Measurements from ENCODE around the gene ANAPC1. TPM values are rescaled to one million over a fixed set of nuclear protein-coding genes. Genes with fewer than 3 reads are reported as not detected.
A peak's percentile ranks its signal among the peaks of the same experiment; 100 is the strongest.
"Not testable (repeated sequence)": the region's sequence is repeated elsewhere in the genome, so short reads cannot be mapped to it uniquely, and the experiment has no call there.

The ANAPC1 gene
- total and polyA plus RNA-seq, 8 donors = 4.9 to 200 (median 64.7) TPM

GRCh38 chr2:111912547-111912946, 28.6 kb upstream of the ANAPC1 start:
- Histone ChIP-seq H3K4me1 (peaks cover 9 to 41% (median 24%) of the 10 kb centered on the region in 4 donors), H3K27ac (no peak overlapping the region), H3K36me3 (peaks cover 0 to 7% (median 2%) of the 10 kb centered on the region in 4 donors), H3K9me3 (no peaks in the 10 kb centered on the region), H3K4me3 (no peak overlapping the region), H3K27me3 (no peaks in the 10 kb centered on the region)
- 59 to 82% (median 77%) methylated on average over 2 of the region's 2 CpGs for WGBS, 5 donors
- DNase-seq = no peak
- intact Hi-C loops (cut with DNase I; ENCODE audit: low total_unique reads) = no loop called here
- TF ChIP-seq, protein P1, sequence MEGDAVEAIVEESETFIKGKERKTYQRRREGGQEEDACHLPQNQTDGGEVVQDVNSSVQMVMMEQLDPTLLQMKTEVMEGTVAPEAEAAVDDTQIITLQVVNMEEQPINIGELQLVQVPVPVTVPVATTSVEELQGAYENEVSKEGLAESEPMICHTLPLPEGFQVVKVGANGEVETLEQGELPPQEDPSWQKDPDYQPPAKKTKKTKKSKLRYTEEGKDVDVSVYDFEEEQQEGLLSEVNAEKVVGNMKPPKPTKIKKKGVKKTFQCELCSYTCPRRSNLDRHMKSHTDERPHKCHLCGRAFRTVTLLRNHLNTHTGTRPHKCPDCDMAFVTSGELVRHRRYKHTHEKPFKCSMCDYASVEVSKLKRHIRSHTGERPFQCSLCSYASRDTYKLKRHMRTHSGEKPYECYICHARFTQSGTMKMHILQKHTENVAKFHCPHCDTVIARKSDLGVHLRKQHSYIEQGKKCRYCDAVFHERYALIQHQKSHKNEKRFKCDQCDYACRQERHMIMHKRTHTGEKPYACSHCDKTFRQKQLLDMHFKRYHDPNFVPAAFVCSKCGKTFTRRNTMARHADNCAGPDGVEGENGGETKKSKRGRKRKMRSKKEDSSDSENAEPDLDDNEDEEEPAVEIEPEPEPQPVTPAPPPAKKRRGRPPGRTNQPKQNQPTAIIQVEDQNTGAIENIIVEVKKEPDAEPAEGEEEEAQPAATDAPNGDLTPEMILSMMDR (IDR thresholded peaks at IDR 0.05) = no peak
- no peak for TF ChIP-seq POLR2AphosphoS5 (IDR thresholded peaks at IDR 0.05)
- TF ChIP-seq POLR2A (IDR thresholded peaks at IDR 0.05) = no peak
- TF ChIP-seq EP300 (IDR thresholded peaks at IDR 0.05) = no peak

DNA sequence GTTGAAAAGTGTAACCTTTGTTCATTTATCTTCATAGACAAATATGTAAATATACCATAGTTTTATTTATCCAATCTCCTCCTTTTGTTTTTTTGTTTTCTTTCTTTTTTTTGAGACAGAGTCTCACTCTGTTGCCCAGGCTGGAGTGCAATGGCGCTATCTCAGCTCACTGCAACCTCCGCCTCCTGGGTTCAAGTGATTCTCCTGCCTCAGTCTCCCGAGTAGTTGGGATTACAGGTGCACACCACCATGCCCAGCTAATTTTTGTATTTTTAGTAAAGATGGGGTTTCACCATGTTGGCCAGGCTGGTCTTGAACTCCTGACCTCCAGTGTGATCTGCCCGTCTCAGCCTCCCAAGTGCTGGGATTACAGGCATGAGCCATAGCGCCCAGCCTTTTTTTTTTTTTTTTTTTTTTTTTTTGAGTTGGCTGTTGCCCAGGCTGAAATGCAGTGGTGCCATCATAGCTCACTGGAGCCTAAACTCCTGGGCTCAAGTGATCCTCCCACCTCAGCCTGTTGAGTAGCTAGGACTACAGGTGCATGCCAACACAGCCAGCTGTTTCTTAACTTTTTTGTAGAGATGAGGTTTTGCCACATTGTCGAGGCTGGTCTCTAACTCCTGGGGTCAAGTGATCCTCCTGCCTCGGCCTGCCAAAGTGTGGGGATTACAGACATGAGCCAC, 27.4 kb upstream of the ANAPC1 start:
- H3K27me3 ChIP-seq; intact Hi-C loops (cut with DNase I; ENCODE audit: low total_unique reads); H3K36me3 ChIP-seq; DNase-seq; H3K4me3 ChIP-seq; H3K9me3 ChIP-seq: not testable (repeated sequence)
- 69 to 86% (median 78%) methylated on average over 7 of the region's 7 CpGs for WGBS, 5 donors
- Histone ChIP-seq H3K27ac (peak overlapping the region; percentile 24 to 66 (median 50)), H3K4me1 (peaks cover 9 to 52% (median 34%) of the 10 kb centered on the region in 4 donors)

DNA sequence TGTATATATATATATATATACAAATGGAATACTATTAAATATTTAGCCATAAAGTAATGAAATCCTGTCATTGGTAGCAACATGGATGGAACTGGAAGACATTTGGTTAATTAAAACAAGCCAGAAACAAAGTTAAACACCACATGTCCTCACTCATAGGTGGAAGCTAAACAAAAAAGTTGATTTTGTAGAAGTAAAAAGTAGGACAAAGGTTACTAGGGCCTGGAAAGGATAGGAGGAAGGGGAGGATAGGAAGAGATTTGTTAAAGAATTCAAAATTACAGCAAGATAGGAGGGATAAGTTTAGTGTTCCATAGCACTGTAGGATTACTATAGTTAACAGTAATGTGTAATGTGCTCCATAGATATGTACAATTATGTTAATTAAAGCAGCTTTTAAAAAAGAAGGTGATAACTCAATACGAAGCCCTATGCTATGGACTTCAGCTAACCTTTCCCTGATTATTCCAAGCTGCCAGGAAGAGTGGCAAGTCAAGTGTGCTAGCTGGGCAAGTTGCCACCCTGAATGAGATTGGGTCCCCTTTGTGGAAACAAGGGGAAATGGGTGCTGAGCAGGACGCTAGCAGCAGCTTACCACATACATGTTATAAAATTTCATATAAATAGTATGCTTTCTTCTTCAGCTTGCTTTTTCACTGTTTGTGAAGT, 26.8 kb upstream of the ANAPC1 start:
- peak overlapping the region; percentile 24 to 72 (median 55) for H3K27ac ChIP-seq

DNA sequence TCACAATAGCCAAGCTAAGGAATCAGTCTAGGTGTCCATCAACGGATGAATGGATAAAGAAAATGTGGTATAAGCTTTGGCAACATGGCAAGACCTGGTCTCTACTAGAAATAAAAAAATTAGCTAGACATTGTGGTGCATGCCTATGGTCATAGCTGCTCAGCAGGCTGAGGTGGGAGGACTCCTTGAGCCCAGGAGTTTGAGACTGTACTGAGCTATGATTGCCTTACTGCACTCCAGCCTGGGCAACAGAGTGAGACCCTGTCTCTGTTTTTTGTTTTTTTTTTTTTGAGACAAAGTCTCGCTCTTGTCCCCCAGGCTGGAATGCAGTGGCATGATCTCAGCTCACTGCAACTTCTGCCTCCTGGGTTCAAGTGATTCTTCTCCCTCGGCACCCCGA, 26.0 kb upstream of the ANAPC1 start:
- peaks cover 11 to 67% (median 48%) of the 10 kb centered on the region in 4 donors for H3K4me1 ChIP-seq
- H3K36me3 ChIP-seq; H3K4me3 ChIP-seq; intact Hi-C loops (cut with DNase I; ENCODE audit: low total_unique reads); DNase-seq; H3K27me3 ChIP-seq; H3K9me3 ChIP-seq: not testable (repeated sequence)
- 86 to 97% (median 92%) methylated on average over 4 of the region's 4 CpGs for WGBS, 5 donors
- H3K27ac ChIP-seq = peak overlapping the region in 2 of 5 donors; percentile 66 to 73

More for the DNA sequence above, 26.8 kb upstream of the ANAPC1 start:
- WGBS, 5 donors = 21 to 47% (median 31%) methylated on average over 2 of the region's 2 CpGs
- H3K4me1 ChIP-seq = peaks cover 9 to 59% (median 41%) of the 10 kb centered on the region in 4 donors
- intact Hi-C loops (cut with DNase I; ENCODE audit: low total_unique reads) = no loop called here
- DNase-seq = peak; percentile 37 to 79
- TF ChIP-seq, protein P1 (IDR thresholded peaks at IDR 0.05) = no peak
- TF ChIP-seq POLR2AphosphoS5 (IDR thresholded peaks at IDR 0.05) (peak in 1 of 3 donors; percentile 30), POLR2A (IDR thresholded peaks at IDR 0.05) (no peak), EP300 (IDR thresholded peaks at IDR 0.05) (no peak)
- H3K36me3 ChIP-seq = no peaks in the 10 kb centered on the region
- no peaks in the 10 kb centered on the region for H3K9me3 ChIP-seq
- no peak overlapping the region for H3K4me3 ChIP-seq
- no peaks in the 10 kb centered on the region for H3K27me3 ChIP-seq

- Histone ChIP-seq H3K9me3 (no peaks in the 10 kb centered on the region), H3K27me3 (no peaks in the 10 kb centered on the region), H3K4me1 (peaks cover 16 to 76% (median 56%) of the 10 kb centered on the region in 4 donors), H3K27ac (peak overlapping the region in 2 of 5 donors; percentile 66 to 73), H3K36me3 (no peaks in the 10 kb centered on the region), H3K4me3 (no peak overlapping the region)
- WGBS, 5 donors = 33 to 53% (median 50%) methylated on average over 3 of the region's 3 CpGs
- intact Hi-C loops (cut with DNase I; ENCODE audit: low total_unique reads) = no loop called here
- DNase-seq = no peak
- TF ChIP-seq POLR2A (IDR thresholded peaks at IDR 0.05) = no peak
- TF ChIP-seq, protein P1 (IDR thresholded peaks at IDR 0.05) = no peak
- TF ChIP-seq EP300 (IDR thresholded peaks at IDR 0.05) = no peak
- TF ChIP-seq POLR2AphosphoS5 (IDR thresholded peaks at IDR 0.05) = no peak
Measured at GRCh38 chr2:111909079-111909478, 25.1 kb upstream of the ANAPC1 start.

Data from stomach (tissue), 9 donors.